GM23248 (cell line): Measurements from ENCODE around the gene INKA1. TPM values are rescaled to one million over a fixed set of nuclear protein-coding genes. Genes with fewer than 3 reads are reported as not detected.

ENCODE experiments used
- DNase-seq: peaks from one replicate; pipeline ENCODE4 v3.0.0-alpha.2; 2015
- H2AFZ ChIP-seq: fragments of 200-600 bp; sonication (generic); 2 replicates; pipeline ENCODE4 v1.6.1; 2016; ENCODE audit warnings: antibody characterized with exemption
- H3F3A ChIP-seq: fragments of 200-600 bp; sonication (generic); 2 replicates; pipeline ENCODE4 v1.6.1; 2016; ENCODE audit warnings: mild to moderate bottlenecking, antibody characterized with exemption, mixed run types; ENCODE audit not compliant: insufficient read depth
- H3K27ac ChIP-seq: fragments of 200-600 bp; sonication (generic); 2 replicates; pipeline ENCODE4 v1.5.1; 2016; ENCODE audit warnings: mild to moderate bottlenecking
- H3K27me3 ChIP-seq: fragments of 200-600 bp; sonication (generic); replicated peaks from 2 replicates; pipeline ENCODE4 v1.6.1; 2016; ENCODE audit warnings: mild to moderate bottlenecking; ENCODE audit not compliant: insufficient read depth
- H3K36me3 ChIP-seq: fragments of 200-600 bp; sonication (generic); 2 replicates; pipeline ENCODE4 v1.6.1; 2016; ENCODE audit warnings: low read depth, mild to moderate bottlenecking
- H3K4me1 ChIP-seq: fragments of 200-600 bp; sonication (generic); 2 replicates; pipeline ENCODE4 v1.6.1; 2016; ENCODE audit warnings: mild to moderate bottlenecking; ENCODE audit not compliant: insufficient read depth
- H3K4me2 ChIP-seq: fragments of 200-600 bp; sonication (generic); one replicate; pipeline ENCODE4 v1.6.1; 2016; ENCODE audit warnings: mild to moderate bottlenecking; ENCODE audit not compliant: unreplicated experiment
- H3K4me3 ChIP-seq: fragments of 200-600 bp; sonication (generic); 2 replicates; pipeline ENCODE4 v1.5.1; 2016; ENCODE audit warnings: mild to moderate bottlenecking
- H3K79me2 ChIP-seq: fragments of 200-600 bp; sonication (generic); 2 replicates; pipeline ENCODE4 v1.6.1; 2016; ENCODE audit warnings: mild to moderate bottlenecking; ENCODE audit not compliant: insufficient read depth
- H3K9ac ChIP-seq: fragments of 200-600 bp; sonication (generic); 2 replicates; pipeline ENCODE4 v1.6.1; 2016; ENCODE audit warnings: mild to moderate bottlenecking
- H3K9me2 ChIP-seq: fragments of 200-600 bp; sonication (generic); 2 replicates; pipeline ENCODE4 v1.6.1; 2016; ENCODE audit warnings: mixed run types, mild to moderate bottlenecking, moderate library complexity; ENCODE audit not compliant: insufficient read depth
- H3K9me3 ChIP-seq: fragments of 200-600 bp; sonication (generic); one replicate; pipeline ENCODE4 v1.6.1; 2017; ENCODE audit warnings: low read depth
- H4K20me1 ChIP-seq: fragments of 200-600 bp; sonication (generic); 2 replicates; pipeline ENCODE4 v1.6.0; 2016; ENCODE audit not compliant: insufficient read depth
- EZH2 ChIP-seq: fragments of 200-600 bp; sonication (generic); IDR thresholded peaks from 2 replicates; pipeline ENCODE4 v1.6.1; 2018; ENCODE audit warnings: antibody characterized with exemption, mild to moderate bottlenecking; ENCODE audit not compliant: insufficient read depth, poor library complexity, severe bottlenecking
- EZH2phosphoT487 ChIP-seq: fragments of 200-600 bp; sonication (generic); IDR thresholded peaks from 2 replicates; pipeline ENCODE4 v1.6.1; 2018; ENCODE audit warnings: antibody characterized with exemption, moderate library complexity, mild to moderate bottlenecking, low read depth; ENCODE audit not compliant: insufficient read depth
- WGBS, 2 experiments: methylation state at CpG; one replicate each; pipeline ENCODE4 v1.1.6; 2015 to 2017; ENCODE audit warnings: low lambda C conversion rate in 2 of 2, low coverage in 1 of 2; ENCODE audit errors: missing lambda C conversion rate in 2 of 2; 5-methylcytosine and 5-hydroxymethylcytosine counted together
- in situ Hi-C: fragments of 300-500 bp; cut with MboI; formaldehyde crosslinking; loops from 2 replicates; pipeline ENCODE4 v1.15.0; 2020
- polyA plus RNA-seq: library from polyadenylated mRNA; unstranded; fragments of >200 nt; fragmentation: Nextera tagmentation; extraction: Ambion mirVana; gene quantifications from 2 replicates; pipeline ENCODE4 v1.2.1, GENCODE V29; 2016
- total RNA-seq: library from RNA; depleted of rRNA; stranded (reverse); fragments of >200 nt; shearing (Covaris generic); gene quantifications from 2 replicates; pipeline ENCODE4 v1.2.3, GENCODE V29; 2014

Gene INKA1
- total and polyA plus RNA-seq, 2 experiments from 2014 or later: 7.1 to 7.2 TPM

DNA sequence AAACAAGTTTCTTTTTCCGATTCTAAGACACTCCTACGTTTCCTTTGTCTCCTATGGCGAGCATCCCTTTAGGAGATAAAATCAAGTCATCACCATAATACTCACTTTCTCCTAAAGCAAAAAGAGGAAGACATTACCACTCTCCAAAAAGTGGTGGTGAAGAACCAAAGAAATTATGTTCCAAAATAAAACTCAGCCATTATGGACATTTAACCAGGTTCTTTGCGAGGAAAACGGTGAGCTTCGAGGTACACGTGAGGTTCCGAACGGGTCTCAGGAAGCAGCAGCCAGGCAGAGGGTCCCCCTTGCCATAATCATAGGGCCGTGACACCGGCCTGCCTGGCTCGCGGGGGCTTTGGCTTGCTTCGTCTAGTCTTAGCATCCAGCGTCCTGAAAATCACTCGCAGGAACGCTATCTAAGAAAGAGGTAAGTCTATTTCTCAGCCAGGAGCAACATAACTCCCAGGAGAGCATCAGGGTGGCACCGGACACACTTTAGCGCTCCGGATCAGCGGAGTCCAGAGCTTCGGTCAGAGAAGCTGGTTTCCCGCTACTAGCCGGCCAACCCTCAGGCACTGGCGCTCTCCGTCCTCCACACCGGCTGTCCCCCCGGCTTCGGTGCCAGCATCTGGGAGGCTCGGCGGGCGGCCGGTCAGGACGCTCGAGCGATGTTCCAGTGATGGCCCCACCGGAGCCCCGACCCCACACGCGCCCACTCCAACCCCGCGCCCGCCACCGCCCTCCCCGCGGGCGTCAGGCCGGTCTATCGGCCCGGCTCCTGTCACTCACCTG is 17.3 kb upstream of the INKA1 start:
- Histone ChIP-seq H3F3A (no peaks in the 10 kb centered on the region), H3K9me2 (no peaks in the 10 kb centered on the region), H3K27me3 (no peaks in the 10 kb centered on the region), H3K4me2 (peak overlapping the region; percentile 94), H4K20me1 (peaks cover 4% of the 10 kb centered on the region; the same call in 1 of the 2 replicates), H2AFZ (peak overlapping the region; percentile 72), H3K9ac (peak overlapping the region; percentile 85), H3K36me3 (no peaks in the 10 kb centered on the region; the same call in 1 of the 2 replicates), H3K9me3 (no peaks in the 10 kb centered on the region), H3K79me2 (peaks cover 56% of the 10 kb centered on the region), H3K4me1 (peaks cover 18% of the 10 kb centered on the region; the same call in 1 of the 2 replicates), H3K27ac (peak overlapping the region; percentile 59), H3K4me3 (peak overlapping the region; percentile 81)
- TF ChIP-seq EZH2phosphoT487: no peak
- TF ChIP-seq EZH2: no peak
- 2 to 3% methylated on average over 46 to 50 of the region's 50 CpGs for WGBS, 2 experiments
- peak; percentile 71 for DNase-seq
- in situ Hi-C loops: no loop called here

DNA sequence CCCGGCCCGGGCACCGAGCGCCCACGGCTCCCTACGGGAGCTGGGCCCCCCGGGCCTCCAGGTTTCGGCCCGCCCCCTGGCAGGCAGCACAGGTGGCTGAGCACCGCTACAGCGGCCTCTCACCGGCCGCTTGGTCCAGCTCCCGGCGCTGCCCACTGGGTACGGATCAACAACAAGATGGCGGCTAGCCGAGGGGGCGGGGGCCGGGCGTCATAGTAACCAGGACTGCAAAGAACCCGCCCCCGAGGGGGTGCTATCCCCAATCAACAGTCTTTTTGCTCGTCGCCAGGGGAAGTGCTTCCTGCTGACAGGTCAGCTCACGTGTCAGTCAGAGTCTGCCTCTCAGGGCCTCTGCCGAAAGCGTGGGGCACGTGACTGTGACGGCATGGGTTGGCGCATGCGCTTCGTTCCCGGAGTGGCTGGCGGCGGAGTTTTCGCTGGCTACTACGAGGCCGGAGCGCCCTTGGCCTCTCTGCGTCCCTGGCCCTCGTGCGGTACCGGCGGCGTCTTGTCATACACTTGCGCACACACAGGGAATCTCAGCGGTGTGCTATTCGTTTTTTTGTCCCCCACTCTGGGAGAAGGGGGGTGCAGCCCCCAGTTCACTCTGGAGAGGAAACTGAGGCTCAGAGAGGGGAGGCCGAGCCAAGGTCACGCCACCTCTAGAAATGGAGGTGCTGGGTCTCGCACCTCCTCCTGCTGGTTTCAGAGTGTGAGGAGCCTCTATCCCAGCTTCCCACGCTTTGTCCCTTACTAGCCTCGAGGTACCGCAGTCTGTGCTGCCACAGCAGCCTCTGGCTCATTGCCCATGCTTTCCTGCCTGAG is 16.5 kb upstream of the INKA1 start, which contains the start of gene IP6K1:
TSS of gene IP6K1 (minus strand) at position 186 of the 825 bp plus-strand sequence. CDS start 38,502 bp downstream, outside the sequence.
- peak within 1 kb of the TSS; percentile 81 for H3K4me3 ChIP-seq
- H3K9ac ChIP-seq: peak within 1 kb of the TSS; percentile 85
- no peaks in the 10 kb centered on the region for H3K27me3 ChIP-seq
- peaks cover 48% of the 10 kb centered on the region for H3K79me2 ChIP-seq
- H3K4me2 ChIP-seq: peak within 1 kb of the TSS; percentile 94
- H3K4me1 ChIP-seq: peaks cover 15% of the 10 kb centered on the region; the same call in 1 of the 2 replicates
- peak within 1 kb of the TSS; percentile 96 for H2AFZ ChIP-seq
- in situ Hi-C loops: no loop called here
- no peak for TF ChIP-seq EZH2phosphoT487
- no peak for TF ChIP-seq EZH2
- no peaks in the 10 kb centered on the region for H3K9me3 ChIP-seq
- WGBS, 2 experiments: 2 to 3% methylated on average over 54 to 55 of the region's 55 CpGs
- peak within 1 kb of the TSS; percentile 71 for H3K27ac ChIP-seq
- H4K20me1 ChIP-seq: no peaks in the 10 kb centered on the region; the same call in 1 of the 2 replicates
- no peaks in the 10 kb centered on the region; the same call in 1 of the 2 replicates for H3K36me3 ChIP-seq
- no peaks in the 10 kb centered on the region for H3K9me2 ChIP-seq
- no peaks in the 10 kb centered on the region for H3F3A ChIP-seq
- peak; percentile 100 for DNase-seq

DNA sequence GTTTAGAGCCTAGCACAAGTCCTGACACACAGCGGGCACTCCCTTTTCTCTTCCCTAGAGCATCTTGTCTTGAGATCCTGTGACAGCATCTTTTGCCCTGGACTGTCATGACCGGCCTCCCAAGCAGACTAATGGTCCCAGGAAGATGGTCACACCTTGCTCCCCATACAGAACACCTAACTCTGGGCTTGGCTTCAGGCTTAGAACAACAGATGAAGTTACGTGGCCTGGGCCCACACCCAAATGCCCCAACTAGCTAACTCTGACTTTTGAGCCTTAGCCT is 15.9 kb upstream of the INKA1 start:
- Histone ChIP-seq H3K4me1 (peaks cover 14% of the 10 kb centered on the region; the same call in 1 of the 2 replicates), H4K20me1 (no peaks in the 10 kb centered on the region), H3K9me2 (no peaks in the 10 kb centered on the region), H3K4me2 (peak overlapping the region; percentile 81), H3K4me3 (peak overlapping the region; percentile 81), H3K27me3 (no peaks in the 10 kb centered on the region), H3K36me3 (no peaks in the 10 kb centered on the region), H3K79me2 (peaks cover 42% of the 10 kb centered on the region), H2AFZ (peak overlapping the region; percentile 96), H3F3A (no peaks in the 10 kb centered on the region), H3K27ac (peak overlapping the region; percentile 71; the same call in 1 of the 2 replicates), H3K9me3 (no peaks in the 10 kb centered on the region), H3K9ac (peak overlapping the region; percentile 85)
- in situ Hi-C loops: no loop called here
- TF ChIP-seq EZH2 (no peak), EZH2phosphoT487 (no peak)
- DNase-seq: no peak
- 46 to 54% methylated on average over 3 of the region's 3 CpGs for WGBS, 2 experiments

DNA sequence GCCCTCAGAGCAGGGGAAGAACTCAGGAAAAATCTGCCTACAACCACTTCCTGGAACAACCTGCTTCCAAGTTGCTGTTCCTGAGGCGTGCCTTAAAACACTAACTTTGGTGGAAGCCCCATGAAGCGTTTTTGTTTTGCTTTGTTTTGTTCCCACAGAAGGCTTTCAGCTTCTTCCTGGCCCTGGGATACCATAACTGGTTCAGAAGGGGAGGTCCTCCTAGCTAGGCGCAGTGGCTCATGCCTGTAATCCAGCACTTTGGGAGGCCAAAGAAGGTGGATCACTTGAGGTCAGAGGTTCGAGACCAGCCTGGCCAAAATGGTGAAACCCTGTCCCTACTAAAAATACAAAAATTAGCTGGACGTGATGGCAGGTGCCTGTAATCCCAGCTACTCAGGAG is 15.5 kb upstream of the INKA1 start:
- DNase-seq: no peak
- WGBS, 2 experiments: 76 to 90% methylated on average over 5 of the region's 5 CpGs
- Histone ChIP-seq H3K79me2 (peaks cover 38% of the 10 kb centered on the region), H3K27ac (no peak overlapping the region), H3F3A (no peaks in the 10 kb centered on the region), H3K27me3 (no peaks in the 10 kb centered on the region), H3K4me1 (peaks cover 14% of the 10 kb centered on the region; the same call in 1 of the 2 replicates), H3K4me3 (no peak overlapping the region), H3K36me3 (no peaks in the 10 kb centered on the region), H3K4me2 (no peak overlapping the region), H3K9ac (no peak overlapping the region), H2AFZ (no peak overlapping the region), H3K9me2 (no peaks in the 10 kb centered on the region), H3K9me3 (no peaks in the 10 kb centered on the region), H4K20me1 (no peaks in the 10 kb centered on the region)
- no peak for TF ChIP-seq EZH2
- TF ChIP-seq EZH2phosphoT487: no peak
- in situ Hi-C loops: no loop called here
